Measurements from ENCODE around the gene PALLD.

PALLD gene

DNA sequence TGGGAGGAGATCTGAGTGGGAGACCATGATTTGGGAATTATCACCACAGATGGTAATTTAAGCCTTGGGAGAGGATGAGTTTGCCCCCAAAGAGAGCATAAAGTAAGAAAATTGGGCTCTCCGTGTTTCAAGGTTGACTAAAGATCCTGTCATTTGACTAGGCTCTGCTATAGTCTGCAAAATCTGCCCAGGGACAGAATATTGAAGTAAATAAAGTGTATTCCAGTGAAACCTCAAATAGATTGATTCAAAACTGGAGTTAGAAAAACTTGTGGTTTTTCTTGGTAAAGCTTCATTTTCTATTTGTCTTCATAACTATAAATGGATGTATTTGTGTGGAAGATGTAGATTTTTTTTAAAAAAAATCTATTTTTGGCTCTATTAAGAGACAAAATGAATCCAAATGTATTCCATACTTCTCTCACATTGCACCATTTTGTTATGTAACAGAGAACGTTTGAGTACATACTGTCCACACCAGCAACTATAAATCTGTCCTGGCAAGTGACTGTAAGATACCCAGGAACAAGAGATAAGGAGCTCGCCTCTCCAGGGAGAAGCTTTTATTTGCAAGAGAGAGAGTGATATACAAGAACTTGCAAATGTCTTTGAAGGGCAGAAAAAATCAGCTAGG is 343.0 kb downstream of the PALLD start:
- no peak for DNase-seq

DNA sequence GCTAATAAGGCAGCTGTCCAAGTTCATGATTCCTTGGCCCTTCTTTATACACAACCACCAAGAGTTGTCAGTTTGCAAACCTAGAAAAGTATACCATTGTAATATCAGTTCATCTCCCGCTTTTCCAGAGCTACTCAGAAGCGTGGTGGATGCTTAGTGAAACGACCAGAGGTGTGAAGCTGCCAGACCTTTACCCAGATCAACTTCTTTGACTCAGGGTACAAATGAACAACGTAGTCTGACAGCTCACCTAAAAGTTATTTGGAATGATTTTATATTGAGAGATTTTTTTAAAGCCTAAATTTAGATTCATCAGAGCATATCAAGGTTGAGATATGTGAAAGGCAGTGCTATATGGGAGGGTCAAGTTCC is 343.5 kb downstream of the PALLD start:
- no peak for DNase-seq

DNA sequence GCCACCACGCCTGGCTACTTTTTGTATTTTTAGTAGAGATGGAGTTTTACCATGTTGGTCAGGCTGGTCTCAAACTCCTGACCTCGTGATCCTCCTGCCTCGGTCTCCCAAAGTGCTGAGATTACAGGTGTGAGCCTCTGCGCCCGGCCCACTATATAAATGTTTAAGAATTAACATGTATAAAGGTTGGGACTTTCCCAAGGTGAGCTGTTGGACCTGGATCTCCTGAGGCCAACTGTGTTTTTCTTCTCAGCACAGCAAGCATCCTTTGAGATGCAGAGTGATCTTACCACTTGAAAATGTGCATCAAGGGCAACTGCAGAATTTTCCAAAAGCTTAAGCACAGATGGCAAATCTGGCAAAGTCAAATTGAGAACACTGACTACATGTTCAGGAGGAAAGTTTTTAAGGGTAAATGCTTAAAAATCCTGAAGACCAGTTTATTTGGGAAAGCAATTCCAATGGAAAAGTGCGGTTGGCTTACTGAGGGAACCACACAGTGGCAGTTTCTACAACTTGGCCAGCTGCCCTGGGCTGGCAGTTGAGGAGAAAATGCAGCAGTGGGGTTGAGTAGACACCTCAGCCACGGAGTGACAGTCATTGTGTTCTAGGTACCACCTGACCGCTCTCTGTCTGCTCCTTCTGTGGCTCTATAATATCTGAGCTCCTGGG is 344.3 kb downstream of the PALLD start:
- DNase-seq: no peak

DNA sequence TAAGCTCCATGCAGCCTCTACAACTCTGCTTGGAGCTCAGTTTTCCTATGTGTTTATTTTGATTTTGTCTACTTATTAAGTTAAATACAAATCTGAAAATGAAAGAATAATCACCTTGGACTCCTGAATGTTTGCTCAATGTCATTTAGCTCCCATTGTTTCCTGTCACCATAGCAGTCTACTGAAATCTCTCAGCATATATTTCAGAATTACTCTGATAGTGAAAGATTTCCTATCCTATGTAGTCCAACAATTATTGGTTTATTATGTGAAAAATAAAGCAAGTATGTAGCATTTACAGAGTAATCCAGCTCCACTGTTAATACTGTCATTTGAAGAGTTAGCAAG is 344.8 kb downstream of the PALLD start:
- DNase-seq: no peak

DNA sequence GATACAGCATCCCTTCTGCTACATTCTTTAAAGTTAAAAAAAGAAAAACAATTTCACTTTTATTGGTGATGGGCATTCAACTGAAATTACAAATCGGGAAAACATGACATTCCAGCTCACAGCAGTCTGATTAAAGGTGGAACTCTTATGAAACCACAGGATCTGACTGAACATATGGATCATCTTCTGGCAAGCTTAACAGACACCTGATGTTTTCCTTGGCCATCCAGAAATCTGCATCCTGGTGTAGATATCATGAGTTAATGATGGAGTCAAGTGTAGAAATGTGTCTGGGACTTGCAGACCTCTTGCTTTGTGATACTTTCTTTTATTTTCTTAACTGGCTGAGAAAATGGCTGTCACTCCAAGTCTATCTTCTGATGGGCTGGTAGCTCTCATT is 345.3 kb downstream of the PALLD start:
- no peak for DNase-seq

DNA sequence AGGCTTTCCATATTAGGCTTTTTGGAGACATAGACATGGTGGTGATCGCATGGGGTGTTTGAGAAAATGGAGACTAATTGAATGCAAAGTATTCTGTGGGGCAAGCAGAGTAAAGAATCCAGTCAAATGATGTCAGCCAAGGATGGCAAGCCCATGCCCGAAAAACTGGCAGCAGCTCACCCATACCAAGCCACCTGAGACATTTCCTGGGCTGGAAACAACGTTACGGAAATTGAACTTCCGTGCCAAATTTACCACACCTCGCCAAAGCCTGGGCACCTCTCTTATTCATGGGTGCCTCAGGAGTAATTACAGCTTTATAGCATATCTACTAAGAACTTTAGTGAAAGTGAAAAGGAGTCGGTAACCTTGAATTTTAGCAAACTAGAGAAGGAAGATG is 346.8 kb downstream of the PALLD start:
- no peak for DNase-seq

DNA sequence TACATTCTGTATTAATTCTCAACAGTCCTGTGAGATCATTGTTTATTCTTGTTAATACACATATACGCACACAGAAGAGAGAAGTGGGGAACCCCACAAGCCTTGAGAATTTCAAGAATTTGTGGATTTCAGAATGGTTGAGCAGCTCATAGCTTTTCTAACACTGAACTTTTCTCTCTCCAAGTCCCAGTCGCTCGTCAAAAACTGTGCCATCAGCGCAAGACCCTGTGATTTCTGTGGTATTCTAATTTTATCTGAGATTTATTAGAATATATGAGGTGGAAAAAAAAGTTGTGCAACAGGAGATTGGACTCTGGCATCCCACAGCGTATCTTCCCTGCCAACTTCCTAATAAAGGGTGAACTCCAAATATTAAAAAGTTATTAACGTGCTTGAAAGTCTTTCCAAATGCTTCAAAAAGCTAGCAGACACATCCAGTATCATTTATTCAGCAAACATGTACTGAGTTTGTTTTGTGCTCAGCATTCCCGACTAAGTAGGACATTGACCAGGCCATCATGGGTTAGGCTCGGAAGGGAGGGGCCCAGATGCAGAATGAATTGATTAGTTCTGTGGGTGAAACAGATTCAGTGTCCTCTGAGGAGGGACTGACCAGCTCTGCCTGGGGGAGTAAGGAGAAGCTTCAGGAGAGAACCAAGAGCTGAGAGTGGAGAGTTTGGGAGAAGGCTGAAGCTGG is 347.6 kb downstream of the PALLD start:
- DNase-seq: no peak

DNA sequence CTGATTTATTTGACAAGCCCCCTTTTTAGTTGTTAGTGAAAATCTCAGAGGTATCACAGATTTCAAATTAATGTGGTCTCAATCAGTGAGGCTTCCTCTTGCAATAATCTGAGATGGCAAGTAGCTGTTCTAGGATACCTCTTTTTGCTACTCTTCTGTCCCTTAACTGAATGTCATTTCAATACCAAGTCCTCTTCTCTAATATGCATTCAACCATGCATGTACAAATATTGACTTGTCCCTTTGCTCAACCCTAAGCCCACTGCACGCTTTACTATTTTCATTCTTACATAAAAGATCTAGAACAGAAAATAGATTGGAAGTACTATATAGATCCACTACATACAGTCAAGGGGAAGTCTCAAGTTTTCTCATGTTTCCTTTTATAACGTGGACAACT is 349.0 kb downstream of the PALLD start:
- no peak for DNase-seq

DNA sequence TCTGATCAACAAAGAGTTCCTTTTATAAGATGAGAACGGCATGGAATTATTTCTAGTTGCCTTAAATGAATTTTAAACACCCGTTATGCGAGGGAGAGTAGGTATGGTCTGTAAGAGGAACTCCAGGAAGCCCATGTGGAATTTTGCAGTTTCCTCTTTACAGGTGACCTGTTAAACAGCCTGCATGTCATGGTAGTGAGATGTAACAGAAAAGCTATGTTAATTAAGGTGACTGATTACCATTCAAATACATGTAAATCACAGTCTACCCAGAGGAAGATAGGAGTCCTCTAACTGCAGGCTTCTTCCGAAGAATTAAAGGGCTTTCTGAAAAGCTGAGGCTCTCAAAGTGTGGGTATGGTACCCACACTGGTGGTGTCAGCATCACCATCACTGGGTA is 349.6 kb downstream of the PALLD start:
- DNase-seq: no peak

DNA sequence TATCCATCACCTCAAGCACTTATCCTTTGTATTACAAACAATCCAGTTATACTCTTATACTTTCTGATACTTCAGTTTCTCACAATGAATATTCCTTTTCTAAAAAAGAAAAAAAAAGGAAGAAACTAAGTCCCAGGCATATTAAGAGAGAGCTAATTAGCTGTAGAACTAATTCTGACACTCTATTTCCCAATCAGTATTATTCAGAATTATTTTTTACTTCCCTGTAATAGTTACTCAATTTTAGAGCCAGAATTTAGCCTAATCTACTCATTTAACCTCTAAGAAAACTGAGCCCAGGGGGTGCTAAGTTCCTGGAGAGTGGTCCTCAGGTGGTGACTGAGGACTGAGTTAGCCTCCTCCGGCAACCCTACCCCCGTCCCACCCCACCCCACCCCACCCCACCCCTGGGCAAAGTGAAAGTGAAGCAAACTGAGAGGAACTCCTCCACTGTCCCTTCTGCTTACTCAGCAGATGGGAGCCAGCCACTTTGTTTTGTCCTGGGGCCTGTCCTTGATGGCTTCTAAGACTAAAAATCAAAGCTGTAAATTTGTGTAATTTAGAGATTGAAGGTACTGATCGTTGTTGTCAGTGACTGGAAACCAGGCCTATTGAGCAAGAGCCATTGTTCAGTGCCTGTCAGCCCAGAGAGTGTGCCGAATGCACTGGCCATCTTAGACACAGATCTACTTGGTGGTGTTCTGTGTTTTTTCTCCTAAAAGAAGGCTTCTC is 351.1 kb downstream of the PALLD start:
- no peak for DNase-seq

DNA sequence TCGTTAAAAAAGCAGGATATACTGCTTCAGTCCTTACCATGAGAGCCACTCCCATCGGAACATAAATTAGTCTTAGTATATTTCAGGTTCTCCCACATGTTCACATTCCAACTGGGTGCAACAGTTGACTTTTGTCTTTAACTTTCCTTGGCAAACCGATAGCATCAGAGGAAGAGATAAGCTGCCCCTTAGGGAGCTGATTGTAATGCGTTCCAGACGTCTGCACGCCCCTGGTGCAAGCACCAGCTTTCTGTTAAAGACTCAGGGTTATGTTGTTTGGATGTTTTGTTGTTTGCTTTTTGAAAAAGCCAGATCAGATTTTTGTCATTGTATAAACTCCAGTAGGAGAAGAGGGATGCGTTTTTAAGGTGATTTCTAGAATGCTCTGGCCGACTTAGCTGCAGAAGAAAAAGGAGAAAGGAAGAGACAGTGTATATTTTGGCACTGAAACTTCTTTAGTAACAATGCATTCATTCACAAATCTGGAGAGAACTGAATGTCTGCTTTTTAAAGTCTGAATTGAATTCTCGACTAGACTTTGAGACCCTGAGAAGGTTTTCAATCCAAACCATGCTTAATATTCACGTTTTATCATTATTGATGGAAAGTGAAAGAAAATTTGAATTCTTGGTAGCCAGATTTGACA is 352.3 kb downstream of the PALLD start:
- DNase-seq: no peak

DNA sequence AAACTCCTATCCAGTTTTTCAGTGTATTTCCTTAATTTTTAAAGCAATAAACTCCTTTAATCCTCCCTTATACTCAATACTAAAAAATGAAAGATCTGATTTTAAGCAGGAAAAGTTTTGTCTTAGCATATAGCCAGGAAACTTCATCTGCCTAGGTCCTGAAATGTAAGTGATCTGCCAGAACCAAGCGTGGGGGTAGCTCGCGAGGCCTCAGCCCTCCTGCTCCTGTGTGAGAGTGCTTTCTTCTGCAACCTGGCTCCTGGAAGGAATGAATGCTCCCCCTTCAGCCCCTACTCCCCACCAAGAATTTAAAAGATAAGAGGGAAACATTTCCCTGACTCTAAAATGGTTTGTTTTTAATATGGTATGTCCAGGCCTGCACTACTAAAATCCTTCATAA is 353.1 kb downstream of the PALLD start:
- DNase-seq: no peak

DNA sequence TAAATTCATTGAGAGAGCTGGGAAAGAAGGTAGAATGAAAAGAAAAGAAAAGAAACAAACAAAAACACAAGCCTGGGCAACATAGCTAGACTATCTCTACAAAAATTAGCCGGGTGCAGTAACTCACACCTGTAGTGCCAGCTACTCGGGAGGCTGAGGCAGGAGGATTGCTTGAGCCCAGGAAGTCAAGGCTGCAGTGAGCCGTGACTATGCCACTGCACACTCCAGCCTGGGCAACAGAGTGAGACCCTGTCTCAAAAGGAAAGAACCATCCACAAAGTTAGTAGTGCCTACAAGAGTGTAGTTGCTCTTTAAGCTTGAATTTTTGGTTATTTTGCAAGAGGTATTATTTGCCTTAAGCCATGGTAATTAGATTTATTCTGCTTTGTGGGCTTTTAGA is 355.5 kb downstream of the PALLD start:
- DNase-seq: no peak

DNA sequence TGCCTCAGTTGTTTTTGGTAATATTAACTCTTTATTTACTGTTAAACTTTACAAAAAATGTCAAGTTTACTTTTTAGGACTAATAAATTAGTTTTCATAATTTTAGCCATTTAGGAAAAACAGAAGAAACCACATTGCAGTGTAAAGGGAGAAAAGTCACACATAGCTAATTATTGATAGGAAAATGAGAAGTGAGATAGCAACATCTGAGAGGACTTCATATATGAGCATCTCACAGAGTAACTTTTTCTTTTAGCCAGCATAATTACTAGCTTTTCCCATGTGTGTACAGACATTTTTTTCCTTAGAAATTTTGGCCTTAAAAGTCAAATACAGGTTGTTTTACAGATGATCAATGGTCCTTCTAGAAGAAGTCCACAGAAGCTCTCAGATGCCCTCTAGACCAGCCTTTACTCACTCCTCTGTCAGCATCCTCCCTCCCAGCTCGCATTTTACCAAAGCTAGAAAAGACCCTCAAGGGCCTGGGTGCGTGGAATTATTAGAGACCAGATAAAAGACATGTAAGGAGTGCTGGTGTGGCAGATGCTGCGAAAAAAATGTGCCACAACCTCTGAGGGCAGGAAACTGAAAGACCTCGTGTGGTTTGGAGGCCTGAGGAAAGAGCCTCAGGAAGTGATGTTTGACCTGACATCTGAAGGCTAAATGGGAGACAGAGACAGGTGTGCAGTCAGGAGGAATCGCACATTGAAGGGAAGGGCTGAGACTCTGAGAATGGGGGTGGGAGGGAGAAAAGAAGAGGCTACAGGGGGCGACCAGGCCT is 356.3 kb downstream of the PALLD start:
- no peak for DNase-seq

DNA sequence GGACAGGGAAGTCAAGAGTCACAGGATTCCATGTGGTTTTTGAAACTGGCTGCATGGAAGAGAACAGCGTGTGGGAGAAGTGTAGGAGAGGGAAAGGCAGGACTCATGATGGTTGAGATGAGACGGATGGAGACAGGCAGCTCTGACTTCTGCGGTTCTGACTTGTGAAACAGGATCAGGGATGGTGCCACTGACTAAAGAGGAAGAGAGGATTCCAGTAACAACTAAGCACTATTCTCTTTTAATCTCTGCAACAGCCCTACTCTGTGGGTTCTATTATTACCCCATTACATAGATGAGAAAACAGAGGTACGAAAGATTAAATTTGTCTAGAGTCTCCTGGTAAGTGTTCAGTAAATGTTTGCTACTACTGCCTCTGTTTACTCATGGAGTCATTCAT is 356.9 kb downstream of the PALLD start:
- DNase-seq: no peak

DNA sequence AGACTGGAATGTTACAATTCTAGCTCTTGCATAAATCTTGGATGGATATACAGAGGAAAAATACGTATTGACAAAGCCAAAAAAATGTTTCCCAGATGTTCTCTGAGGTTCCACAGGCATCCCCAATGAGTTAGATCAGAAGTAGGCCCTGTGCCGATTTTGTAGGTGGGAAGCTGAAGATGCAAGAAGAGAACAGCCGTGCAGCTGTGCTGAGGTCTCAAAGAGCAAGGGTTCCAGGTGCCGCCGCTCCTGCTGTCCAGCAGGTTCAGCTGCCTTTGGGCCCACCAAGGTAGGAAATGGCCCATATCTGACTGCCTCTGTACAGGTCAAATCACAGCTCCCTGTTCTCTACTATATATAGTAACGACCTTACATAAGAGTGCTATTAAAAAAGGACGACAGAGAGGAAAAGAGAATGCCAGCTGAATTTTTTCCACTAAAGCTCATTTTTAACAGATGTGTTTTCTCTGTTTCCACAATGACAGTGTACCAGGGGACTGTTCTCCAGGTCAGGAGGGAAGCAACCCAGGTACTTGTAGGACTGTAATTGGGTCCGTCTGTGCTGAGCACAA is 357.6 kb downstream of the PALLD start:
- no peak for DNase-seq

DNA sequence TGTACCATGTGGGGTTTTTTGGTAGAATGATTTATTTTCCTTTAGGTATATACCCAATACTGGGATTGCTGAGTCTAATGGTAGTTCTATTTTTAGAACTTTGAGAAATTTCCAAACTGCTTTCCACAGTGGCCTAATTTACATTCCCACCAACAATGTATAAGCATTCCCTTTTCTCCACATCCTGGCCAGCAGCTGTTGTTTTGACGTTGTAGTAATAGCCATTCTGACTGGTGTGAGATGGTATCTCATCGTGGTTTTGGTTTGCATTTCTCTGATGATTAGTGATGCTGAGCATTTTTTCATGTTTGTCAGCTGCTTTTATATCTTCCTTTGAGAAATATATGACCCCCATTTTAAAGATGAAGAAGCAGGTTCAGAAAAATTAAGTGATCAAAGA is 359.5 kb downstream of the PALLD start:
- DNase-seq: no peak

DNA sequence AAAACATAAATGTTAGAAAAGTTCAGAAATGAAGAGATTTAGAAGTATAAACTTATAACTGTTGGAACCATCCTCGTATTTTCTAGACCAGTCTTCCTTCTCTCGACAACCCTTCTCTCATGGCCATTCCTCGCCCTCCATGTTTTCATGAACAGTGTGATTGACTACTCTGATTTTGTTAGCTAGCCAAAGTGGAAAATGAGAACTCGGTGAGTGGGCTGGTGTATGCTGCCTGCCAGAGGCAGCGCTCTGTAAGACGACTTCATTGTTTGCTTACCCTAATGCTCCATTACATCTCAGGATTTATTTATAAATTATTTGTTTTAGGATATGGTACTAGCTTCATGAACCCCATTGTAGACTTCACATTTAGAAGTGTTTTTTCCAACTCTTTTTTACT is 360.2 kb downstream of the PALLD start:
- DNase-seq: no peak

DNA sequence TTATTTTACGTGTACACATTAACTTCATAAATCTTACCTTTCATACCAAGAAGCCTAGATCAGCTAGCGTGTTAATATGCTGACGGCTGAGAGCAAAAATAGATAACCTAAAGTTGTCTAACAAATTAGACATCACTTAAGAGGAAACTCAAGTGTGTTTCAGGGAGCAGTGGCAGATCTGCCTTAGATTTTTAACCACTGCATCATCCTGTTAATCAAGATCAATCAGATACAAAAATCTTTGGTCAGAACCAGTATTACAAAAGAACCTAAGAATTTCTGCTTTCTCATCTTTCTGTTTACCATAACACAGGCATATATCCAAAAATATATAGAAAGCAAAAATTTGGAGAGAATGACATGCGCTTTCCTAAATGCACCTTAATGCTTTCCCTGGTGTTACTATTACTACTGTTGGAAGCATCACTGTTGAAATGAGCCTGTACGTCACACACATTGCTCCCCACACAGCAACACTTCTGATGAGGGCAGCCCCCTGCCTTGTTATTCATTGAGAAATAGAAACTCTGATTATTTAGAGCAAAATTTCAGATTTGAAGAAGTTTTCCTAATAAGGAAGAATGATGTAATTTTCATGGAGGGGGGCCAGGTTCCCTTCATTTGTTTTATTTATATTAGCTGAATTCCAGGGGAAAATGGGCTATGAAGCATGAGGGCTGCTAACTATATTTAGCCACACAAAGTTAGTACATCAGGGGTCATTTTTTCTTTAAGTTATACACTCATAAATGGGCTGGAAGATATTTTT is 360.9 kb downstream of the PALLD start:
- no peak for DNase-seq

DNA sequence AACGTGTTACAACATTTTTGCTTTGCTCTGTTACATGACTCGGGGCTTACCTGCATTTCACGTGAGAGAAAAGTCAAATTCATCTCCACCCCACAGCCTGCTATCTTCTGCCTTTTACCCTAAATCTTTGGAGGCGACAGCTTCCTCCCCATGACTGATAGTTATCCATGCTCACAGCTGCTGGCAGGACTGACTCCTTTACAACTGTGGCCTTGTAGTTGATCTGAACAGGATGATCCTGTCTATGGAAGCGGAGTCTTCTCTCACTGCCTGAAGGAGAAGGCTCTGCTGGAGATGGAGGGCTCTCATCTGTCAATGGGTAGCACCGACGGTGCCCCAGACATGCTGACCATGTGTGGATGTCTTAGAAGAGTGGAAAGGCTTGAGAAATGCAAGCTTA is 362.2 kb downstream of the PALLD start:
- no peak for DNase-seq

DNA sequence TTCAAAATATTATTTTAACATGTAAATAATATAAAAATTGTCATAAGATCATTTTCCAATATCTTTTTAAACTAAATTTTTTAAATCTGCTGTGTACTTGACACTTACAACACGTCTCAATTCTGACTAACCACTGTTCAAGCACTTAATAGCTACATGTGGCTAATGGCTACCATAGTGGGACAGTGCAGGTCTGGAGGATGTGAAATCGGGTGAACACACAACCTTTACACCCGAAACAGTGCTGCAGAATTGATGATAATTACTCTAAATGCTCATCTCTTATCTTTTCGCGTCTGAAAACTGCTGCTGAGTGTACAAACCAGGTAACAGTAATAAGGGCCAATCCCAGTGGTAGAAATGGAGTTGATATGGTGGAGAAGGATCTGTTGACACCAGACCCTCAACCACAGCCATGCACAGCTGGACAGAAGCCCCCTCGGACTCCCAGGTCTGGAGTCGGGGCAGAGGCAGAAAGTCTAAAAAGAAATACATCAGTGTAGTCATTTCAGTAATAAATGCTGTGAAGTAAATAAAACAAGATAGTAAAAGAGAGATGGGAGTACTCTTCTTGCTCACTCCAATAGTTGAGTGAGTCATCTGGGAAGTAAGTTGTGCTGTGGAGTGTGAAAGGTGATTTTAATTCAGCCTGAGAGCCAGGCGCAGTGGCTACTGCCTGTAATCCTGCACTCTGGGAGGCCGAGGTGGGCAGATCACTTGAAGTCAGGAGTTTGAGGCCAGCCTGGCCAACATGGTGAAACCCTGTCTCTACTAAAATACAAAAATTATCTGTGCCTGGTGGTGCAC is 363.2 kb downstream of the PALLD start:
- DNase-seq: no peak
